Measurements from ENCODE around the gene ACAA2. TPM values are rescaled to one million over a fixed set of nuclear protein-coding genes. Genes with fewer than 3 reads are reported as not detected.

ACAA2 gene
- total RNA-seq, 4 donors from 2014 or later, result 43.0 to 214 (median 147) TPM

DNA sequence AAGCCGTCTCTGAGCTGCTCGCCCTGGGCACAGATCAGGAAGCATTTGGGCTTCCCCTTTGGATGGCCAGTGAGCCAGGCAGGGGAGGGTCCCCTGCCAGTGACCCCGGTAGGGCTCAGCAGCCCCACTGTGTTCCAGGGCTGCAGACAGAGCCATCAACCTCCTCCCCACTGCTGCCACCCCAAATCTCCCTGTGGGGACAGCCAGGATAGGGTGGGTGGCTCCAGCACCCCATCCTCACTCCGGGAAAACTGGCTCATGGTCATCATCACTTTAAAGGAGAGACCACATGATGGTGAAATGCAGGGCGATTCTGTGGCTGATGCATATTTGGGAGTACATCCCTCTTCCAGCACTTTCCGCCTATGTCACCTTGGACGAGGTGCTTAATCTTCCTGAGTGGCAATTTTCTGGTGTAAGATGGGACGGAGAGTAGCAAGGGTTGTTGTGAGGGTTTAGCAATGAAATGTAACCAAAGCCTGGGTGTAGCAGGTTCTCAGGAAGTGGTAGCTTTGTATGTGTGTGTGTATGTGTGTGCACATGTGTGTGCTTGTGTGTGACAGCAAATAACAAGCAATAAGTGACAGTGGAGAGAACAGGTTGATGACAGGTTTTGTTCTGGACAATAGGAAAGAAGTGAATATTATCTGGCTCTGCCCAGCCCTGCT is 61.8 kb downstream of the ACAA2 start:
- Histone ChIP-seq H3K27me3 (no peaks in the 10 kb centered on the region), H3K36me3 (no peaks in the 10 kb centered on the region), H3K4me1 (no peaks in the 10 kb centered on the region), H3K9me3 (no peaks in the 10 kb centered on the region), H3K27ac (no peak overlapping the region), H3K4me3 (no peak overlapping the region)
- WGBS, 2 donors (ENCODE audit: low coverage in 1 of 2), result 73% methylated on average over 8 of the region's 8 CpGs; no CpG with 5 or more reads in 1 of the 2 donors
- in situ Hi-C loops (cut with MboI; ENCODE audit: low pct_ligation_motif_present in 1 of 4, low pct_unique_long_range_greater_than_20kb in 1 of 4, low sequenced_read_pairs in 3 of 4), result loop anchor here in 2 of 4 donors (25.0 kb wide), 1 partner anchor 189 kb away; the partner anchor contains the start of gene LIPG (in 2 of the 2)
- TF ChIP-seq, protein P1, sequence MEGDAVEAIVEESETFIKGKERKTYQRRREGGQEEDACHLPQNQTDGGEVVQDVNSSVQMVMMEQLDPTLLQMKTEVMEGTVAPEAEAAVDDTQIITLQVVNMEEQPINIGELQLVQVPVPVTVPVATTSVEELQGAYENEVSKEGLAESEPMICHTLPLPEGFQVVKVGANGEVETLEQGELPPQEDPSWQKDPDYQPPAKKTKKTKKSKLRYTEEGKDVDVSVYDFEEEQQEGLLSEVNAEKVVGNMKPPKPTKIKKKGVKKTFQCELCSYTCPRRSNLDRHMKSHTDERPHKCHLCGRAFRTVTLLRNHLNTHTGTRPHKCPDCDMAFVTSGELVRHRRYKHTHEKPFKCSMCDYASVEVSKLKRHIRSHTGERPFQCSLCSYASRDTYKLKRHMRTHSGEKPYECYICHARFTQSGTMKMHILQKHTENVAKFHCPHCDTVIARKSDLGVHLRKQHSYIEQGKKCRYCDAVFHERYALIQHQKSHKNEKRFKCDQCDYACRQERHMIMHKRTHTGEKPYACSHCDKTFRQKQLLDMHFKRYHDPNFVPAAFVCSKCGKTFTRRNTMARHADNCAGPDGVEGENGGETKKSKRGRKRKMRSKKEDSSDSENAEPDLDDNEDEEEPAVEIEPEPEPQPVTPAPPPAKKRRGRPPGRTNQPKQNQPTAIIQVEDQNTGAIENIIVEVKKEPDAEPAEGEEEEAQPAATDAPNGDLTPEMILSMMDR (IDR thresholded peaks at IDR 0.05), result no peak
- no peak for TF ChIP-seq POLR2AphosphoS5 (IDR thresholded peaks at IDR 0.05)
- no peak for TF ChIP-seq POLR2A (IDR thresholded peaks at IDR 0.05)
- TF ChIP-seq EP300 (IDR thresholded peaks at IDR 0.05; ENCODE audit: low read depth), result no peak
- intact Hi-C loops (cut with DNase I; ENCODE audit: low total_unique reads), result no loop called here
- no peak for DNase-seq

DNA sequence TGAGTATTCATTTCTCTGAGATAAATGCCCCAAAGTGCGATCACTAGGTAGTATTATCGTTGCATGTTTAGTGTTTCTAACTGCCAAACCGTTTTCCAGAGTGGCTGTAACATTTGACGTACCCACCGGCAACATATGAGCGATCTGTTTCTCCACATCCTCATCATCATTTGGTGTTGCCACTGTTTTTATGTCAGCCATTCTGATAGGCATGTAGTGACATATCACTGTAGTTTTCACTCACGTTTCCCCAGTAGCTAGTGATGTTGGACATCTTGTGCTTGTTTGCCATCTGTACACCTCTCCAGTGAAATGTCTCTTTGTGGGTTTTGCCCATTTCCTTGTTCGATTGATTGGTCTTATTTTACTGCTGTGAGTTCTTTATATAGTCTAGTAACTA is 63.8 kb downstream of the ACAA2 start:
- H3K9me3 ChIP-seq, result no peaks in the 10 kb centered on the region
- no peaks in the 10 kb centered on the region for H3K36me3 ChIP-seq
- intact Hi-C loops (cut with DNase I; ENCODE audit: low total_unique reads) (no loop called here), in situ Hi-C loops (cut with MboI; ENCODE audit: low pct_ligation_motif_present in 1 of 4, low pct_unique_long_range_greater_than_20kb in 1 of 4, low sequenced_read_pairs in 3 of 4) (loop anchor here in 2 of 4 donors (25.0 kb wide), 1 partner anchor 187 kb away; the partner anchor contains the start of gene LIPG (in 2 of the 2))
- H3K27me3 ChIP-seq, result no peaks in the 10 kb centered on the region
- no peaks in the 10 kb centered on the region for H3K4me1 ChIP-seq
- 57 to 70% methylated on average over 4 to 8 of the region's 8 CpGs for WGBS, 2 donors (ENCODE audit: low coverage in 1 of 2)
- no peak for DNase-seq
- no peak overlapping the region for H3K4me3 ChIP-seq
- TF ChIP-seq POLR2A (IDR thresholded peaks at IDR 0.05) (no peak), EP300 (IDR thresholded peaks at IDR 0.05; ENCODE audit: low read depth) (no peak), POLR2AphosphoS5 (IDR thresholded peaks at IDR 0.05) (no peak)
- TF ChIP-seq, protein P1 (IDR thresholded peaks at IDR 0.05), result no peak
- no peak overlapping the region for H3K27ac ChIP-seq

DNA sequence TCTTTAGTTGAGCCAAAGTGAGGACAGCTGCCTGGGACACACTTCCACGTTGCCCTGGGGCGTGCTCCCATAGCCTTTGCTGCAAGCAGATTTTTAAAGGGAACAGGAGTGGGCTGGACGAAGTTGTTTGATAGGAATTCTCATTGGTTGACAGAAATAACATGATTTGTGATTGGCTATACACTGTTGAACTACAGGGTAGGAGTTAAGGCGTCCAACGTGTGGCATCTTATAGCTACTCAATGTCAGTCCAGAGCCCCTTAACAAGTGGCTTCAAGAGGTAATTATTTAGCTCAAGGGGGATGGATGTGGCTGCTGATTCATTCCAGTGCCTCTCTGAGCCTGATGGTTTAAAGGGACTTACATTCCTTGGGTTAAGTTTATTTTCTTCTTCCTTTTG is 65.5 kb downstream of the ACAA2 start:
- Histone ChIP-seq H3K27me3 (no peaks in the 10 kb centered on the region), H3K4me3 (no peak overlapping the region)
- in situ Hi-C loops (cut with MboI; ENCODE audit: low pct_ligation_motif_present in 1 of 4, low pct_unique_long_range_greater_than_20kb in 1 of 4, low sequenced_read_pairs in 3 of 4), result loop anchor here in 2 of 4 donors (25.0 kb wide), 1 partner anchor 186 kb away; the partner anchor contains the start of gene LIPG (in 2 of the 2)

More for the DNA sequence above, 65.5 kb downstream of the ACAA2 start:
- no peaks in the 10 kb centered on the region for H3K36me3 ChIP-seq
- 65 to 70% methylated on average over 5 of the region's 5 CpGs for WGBS, 2 donors (ENCODE audit: low coverage in 1 of 2)
- no peak for DNase-seq
- no peaks in the 10 kb centered on the region for H3K9me3 ChIP-seq
- TF ChIP-seq, protein P1 (IDR thresholded peaks at IDR 0.05), result no peak
- H3K4me1 ChIP-seq, result no peaks in the 10 kb centered on the region
- intact Hi-C loops (cut with DNase I; ENCODE audit: low total_unique reads), result no loop called here
- no peak overlapping the region for H3K27ac ChIP-seq

Measured in transverse colon (tissue), 4 donors.